Thyroid gland (tissue), 4 donors: ENCODE results near the gene TCTN3.

ENCODE experiments used
- CTCF ChIP-seq, 6 experiments: fragments of 200-600 bp in 3 of 6; fragments of 450-650 bp in 3 of 6; sonication (generic) in 3 of 6; IDR thresholded peaks; one replicate each; pipeline ENCODE4 v1.5.1; 2016 to 2019; ENCODE audit warnings: antibody characterized with exemption in 6 of 6, mild to moderate bottlenecking in 2 of 6, inconsistent platforms in 1 of 6, moderate library complexity in 1 of 6
- POLR2A ChIP-seq, 2 donors: fragments of 450-650 bp; IDR thresholded peaks; one replicate each; pipeline ENCODE4 v1.6.1; 2017; ENCODE audit warnings: antibody characterized with exemption in 2 of 2, mild to moderate bottlenecking in 2 of 2, moderate library complexity in 1 of 2

DNA sequence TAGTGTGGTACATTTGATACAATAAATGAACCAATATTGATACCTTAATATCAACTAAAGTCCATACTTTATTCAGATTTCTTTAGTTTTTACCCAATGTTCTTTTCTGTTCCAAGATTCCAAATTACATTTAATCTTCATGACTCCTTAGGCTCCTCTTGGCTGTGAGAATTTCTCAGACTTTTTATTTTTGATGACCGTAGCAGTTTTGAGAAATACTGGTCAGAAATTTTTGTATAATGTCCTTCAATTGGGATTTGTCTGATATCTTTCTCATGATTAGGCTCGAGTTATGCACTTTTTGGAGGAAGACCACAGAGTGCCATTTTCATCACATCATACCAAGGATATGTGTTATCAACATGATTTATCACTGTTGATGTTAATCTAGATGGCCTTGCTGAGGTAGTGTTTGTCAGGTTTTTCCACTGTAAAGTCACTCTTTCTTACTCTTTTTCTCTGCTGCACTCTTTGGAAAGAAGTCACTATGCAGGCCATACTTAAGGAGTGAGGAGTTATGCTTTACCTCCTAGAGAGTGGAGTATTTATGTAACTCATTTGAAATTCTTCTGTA, 49.3 kb upstream of the TCTN3 start:
- TF ChIP-seq CTCF (IDR thresholded peaks at IDR 0.05), result no peak
- TF ChIP-seq POLR2A (IDR thresholded peaks at IDR 0.05), result no peak
